Right atrium auricular region (tissue), 2 donors: ENCODE measurements around the gene SYNE2. TPM values are rescaled to one million over a fixed set of nuclear protein-coding genes. Genes with fewer than 3 reads are reported as not detected.
"Not testable (repeated sequence)": the region's sequence is repeated elsewhere in the genome, so short reads cannot be mapped to it uniquely, and the experiment has no call there.

ENCODE experiments used
- DNase-seq: peaks from one replicate; pipeline ENCODE4 v3.0.0-alpha.2; 2019; ENCODE audit warnings: low spot score
- H3K27ac ChIP-seq, 2 donors: fragments of 200-600 bp; sonication (generic); 1 replicate in 1 of 2; 2 replicates in 1 of 2; pipeline ENCODE4 v1.5.1; 2016 to 2019
- H3K27me3 ChIP-seq, 2 donors: fragments of 200-600 bp; sonication (generic); one replicate each; pipeline versions ENCODE4 v1.5.1 to v1.6.0; 2017 to 2019
- H3K36me3 ChIP-seq: fragments of 200-600 bp; sonication (generic); one replicate; pipeline ENCODE4 v1.5.1; 2016
- H3K4me1 ChIP-seq, 2 donors: fragments of 200-600 bp; sonication (generic); one replicate each; pipeline versions ENCODE4 v1.5.1 to v1.6.0; 2017 to 2019
- H3K4me3 ChIP-seq, 2 donors: fragments of 200-600 bp; sonication (generic); 1 replicate in 1 of 2; 2 replicates in 1 of 2; pipeline ENCODE4 v1.5.1; 2017 to 2019; ENCODE audit warnings: mild to moderate bottlenecking in 1 of 2, moderate library complexity in 1 of 2
- H3K9me3 ChIP-seq, 2 donors: fragments of 200-600 bp; sonication (generic); one replicate each; pipeline ENCODE4 v1.5.1; 2019
- total RNA-seq, 2 donors: library from RNA; depleted of rRNA; stranded (reverse); fragments of >200 nt; gene quantifications; one replicate each; pipeline ENCODE4 v1.1.0, GENCODE V29; 2016
- TF ChIP-seq, protein P1 (sequence below), 2 donors: fragments of 200-600 bp; sonication (generic); IDR thresholded peaks; one replicate each; pipeline ENCODE4 v1.5.1; 2019; ENCODE audit warnings: antibody characterized with exemption in 2 of 2

SYNE2 gene, protein sequence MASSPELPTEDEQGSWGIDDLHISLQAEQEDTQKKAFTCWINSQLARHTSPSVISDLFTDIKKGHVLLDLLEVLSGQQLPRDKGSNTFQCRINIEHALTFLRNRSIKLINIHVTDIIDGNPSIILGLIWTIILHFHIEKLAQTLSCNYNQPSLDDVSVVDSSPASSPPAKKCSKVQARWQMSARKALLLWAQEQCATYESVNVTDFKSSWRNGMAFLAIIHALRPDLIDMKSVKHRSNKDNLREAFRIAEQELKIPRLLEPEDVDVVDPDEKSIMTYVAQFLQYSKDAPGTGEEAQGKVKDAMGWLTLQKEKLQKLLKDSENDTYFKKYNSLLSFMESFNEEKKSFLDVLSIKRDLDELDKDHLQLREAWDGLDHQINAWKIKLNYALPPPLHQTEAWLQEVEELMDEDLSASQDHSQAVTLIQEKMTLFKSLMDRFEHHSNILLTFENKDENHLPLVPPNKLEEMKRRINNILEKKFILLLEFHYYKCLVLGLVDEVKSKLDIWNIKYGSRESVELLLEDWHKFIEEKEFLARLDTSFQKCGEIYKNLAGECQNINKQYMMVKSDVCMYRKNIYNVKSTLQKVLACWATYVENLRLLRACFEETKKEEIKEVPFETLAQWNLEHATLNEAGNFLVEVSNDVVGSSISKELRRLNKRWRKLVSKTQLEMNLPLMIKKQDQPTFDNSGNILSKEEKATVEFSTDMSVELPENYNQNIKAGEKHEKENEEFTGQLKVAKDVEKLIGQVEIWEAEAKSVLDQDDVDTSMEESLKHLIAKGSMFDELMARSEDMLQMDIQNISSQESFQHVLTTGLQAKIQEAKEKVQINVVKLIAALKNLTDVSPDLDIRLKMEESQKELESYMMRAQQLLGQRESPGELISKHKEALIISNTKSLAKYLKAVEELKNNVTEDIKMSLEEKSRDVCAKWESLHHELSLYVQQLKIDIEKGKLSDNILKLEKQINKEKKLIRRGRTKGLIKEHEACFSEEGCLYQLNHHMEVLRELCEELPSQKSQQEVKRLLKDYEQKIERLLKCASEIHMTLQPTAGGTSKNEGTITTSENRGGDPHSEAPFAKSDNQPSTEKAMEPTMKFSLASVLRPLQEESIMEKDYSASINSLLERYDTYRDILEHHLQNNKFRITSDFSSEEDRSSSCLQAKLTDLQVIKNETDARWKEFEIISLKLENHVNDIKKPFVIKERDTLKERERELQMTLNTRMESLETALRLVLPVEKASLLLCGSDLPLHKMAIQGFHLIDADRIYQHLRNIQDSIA (N-terminal part only)
- 100 to 1,000 TPM; 149 to 202 TPM for total RNA-seq

DNA sequence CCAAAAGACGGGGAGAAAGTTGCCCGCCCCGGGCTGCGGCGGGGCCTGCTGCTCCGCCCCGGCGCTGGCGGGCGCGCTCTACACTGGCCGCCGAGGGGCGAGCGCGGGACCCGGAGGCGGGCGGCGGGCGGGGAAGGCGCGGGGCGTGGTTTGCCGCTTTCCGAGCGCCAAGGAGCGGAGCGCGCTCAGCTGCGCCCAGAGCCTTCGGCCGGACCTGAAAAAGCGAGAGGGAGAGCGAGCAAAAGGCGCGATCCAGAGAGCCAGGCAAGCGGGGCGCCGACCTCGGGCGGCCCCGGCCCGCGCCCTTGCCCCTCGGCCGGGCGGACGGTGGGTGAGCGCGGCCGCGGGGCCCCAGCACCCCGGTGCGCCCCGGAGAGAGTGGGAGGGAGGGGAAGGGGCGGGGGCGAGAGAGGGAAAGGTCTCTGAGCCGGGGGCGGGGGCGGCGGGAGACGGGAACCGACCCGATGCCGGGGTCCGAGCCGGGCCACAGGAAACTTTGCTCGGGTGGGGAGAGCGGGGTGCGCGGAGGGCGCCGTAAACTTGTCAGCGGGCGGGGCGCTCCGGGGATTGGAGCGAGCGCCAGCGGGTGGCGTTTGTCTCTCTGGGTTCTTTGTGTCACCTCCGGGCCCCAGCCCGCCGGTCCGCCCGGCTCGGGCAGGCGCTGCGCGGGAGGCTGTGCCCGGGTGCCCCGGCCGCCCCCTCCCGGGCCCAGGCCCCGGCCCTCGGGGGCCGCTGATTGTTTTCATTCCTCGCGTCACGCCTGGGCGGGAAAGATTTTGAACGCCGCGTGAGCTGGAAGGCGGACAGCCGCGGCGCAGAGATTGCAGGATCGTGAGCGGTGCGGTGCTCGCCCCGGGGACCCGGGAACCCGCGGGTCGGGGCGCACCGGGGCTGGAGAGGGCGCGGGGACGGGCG is at the start of gene SYNE2:
TSS of gene SYNE2 (plus strand) at position 188 of the 915 bp plus-strand sequence. CDS start 56,145 bp downstream, outside the sequence.
- H3K4me3 ChIP-seq = peak within 1 kb of the TSS; percentile 56 to 87
- H3K4me1 ChIP-seq = peaks cover 0 to 44% of the 10 kb centered on the region in 2 donors
- H3K27ac ChIP-seq = peak within 1 kb of the TSS; percentile 86 to 91
- H3K27me3 ChIP-seq = no peaks in the 10 kb centered on the region
- no peak for DNase-seq
- TF ChIP-seq, protein P1, sequence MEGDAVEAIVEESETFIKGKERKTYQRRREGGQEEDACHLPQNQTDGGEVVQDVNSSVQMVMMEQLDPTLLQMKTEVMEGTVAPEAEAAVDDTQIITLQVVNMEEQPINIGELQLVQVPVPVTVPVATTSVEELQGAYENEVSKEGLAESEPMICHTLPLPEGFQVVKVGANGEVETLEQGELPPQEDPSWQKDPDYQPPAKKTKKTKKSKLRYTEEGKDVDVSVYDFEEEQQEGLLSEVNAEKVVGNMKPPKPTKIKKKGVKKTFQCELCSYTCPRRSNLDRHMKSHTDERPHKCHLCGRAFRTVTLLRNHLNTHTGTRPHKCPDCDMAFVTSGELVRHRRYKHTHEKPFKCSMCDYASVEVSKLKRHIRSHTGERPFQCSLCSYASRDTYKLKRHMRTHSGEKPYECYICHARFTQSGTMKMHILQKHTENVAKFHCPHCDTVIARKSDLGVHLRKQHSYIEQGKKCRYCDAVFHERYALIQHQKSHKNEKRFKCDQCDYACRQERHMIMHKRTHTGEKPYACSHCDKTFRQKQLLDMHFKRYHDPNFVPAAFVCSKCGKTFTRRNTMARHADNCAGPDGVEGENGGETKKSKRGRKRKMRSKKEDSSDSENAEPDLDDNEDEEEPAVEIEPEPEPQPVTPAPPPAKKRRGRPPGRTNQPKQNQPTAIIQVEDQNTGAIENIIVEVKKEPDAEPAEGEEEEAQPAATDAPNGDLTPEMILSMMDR (IDR thresholded peaks at IDR 0.05) = peak; percentile 28 to 58
- H3K36me3 ChIP-seq = no peaks in the 10 kb centered on the region
- no peaks in the 10 kb centered on the region for H3K9me3 ChIP-seq

DNA sequence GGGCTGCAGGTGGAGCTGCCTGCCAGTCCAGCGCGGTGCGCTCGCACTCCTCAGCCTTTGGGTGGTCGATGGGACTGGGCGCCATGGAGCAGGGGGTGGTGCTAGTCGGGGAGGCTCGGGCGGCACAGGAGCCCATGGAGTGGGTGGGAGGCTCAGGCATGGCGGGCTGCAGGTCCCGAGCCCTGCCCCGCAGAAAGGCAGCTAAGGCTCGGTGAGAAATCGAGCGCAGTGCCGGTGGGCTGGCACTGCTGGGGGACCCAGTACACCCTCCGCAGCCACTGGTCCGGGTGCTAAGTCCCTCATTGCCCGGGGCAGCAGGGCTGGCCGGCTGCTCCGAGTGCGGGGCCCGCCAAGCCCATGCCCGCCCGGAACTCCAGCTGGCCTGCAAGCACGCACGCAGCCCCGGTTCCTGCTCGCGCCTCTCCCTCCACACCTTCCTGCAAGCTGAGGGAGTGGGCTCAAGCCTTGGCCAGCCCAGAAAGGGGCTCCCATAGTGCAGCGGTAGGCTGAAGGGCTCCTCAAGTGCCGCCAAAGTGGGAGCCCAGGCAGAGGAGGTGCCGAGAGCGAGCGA is 49.5 kb upstream of the SYNE2 start:
- H3K4me1 ChIP-seq, DNase-seq, H3K9me3 ChIP-seq, H3K27me3 ChIP-seq, H3K36me3 ChIP-seq, H3K27ac ChIP-seq, H3K4me3 ChIP-seq: not testable (repeated sequence)

DNA sequence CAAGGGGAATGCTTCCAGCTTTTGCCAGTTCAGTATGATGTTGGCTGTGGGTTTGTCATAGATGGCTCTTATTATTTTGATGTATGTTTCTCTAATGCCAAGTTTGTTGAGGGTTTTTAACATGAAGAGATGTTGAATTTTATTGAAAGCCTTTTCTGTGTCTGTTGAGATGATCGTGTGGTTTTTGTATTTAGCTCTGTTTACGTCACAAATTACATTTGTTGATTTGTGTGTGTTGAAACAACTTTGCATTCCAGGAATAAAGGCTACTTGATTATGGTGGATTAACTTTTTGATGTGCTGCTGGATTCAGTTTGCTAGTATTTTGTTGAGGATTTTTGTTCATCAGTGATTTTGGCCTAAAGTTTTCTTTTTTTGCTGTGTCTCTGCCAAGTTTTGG is 46.7 kb upstream of the SYNE2 start:
- not testable (repeated sequence) for H3K36me3 ChIP-seq, H3K27ac ChIP-seq, H3K27me3 ChIP-seq, DNase-seq, H3K4me3 ChIP-seq, H3K4me1 ChIP-seq, H3K9me3 ChIP-seq

DNA sequence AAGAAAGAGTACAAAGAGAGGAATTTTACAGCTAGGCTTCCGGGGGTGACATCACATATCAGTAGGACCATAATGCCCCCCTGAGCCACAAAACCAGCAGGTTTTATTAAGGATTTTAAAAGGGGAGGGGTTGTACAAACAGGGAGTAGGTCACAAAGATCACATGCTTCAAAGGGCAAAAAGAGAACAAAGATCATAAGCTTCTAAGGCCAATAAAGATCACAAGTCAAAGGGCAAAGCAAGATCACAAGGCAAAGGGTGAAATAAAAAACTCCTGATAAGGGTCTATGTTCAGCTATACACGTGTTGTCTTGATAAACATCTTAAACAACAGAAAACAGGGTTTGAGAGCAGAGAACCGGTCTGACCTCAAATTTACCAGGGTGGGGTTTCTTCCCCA is 41.1 kb upstream of the SYNE2 start:
- not testable (repeated sequence) for H3K4me3 ChIP-seq, H3K36me3 ChIP-seq, H3K27ac ChIP-seq, H3K4me1 ChIP-seq, DNase-seq, H3K27me3 ChIP-seq
- peaks cover 0 to 13% of the 10 kb centered on the region in 2 donors for H3K9me3 ChIP-seq

DNA sequence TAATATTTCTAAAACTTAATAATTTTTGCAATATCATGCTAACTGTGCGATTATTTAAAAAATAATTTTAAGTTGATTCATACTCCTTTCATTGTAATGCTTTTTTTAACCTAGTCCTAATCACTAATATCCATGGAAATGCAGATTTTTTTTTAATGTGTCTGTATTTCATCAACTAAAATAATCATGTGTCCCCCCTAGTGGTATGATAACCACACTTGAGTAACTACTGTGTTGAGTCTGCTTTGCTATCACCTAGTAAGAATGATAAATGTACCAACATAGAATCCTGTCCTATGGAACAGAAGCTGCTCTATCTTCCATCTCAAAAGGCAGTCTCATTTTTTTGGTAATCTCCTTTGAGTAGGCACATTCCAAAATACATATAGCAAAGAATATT is 19.1 kb upstream of the SYNE2 start:
- H3K36me3 ChIP-seq = no peaks in the 10 kb centered on the region
- TF ChIP-seq, protein P1 (IDR thresholded peaks at IDR 0.05) = no peak
- DNase-seq = no peak
- H3K27me3 ChIP-seq = no peaks in the 10 kb centered on the region
- H3K4me3 ChIP-seq = no peak overlapping the region
- H3K9me3 ChIP-seq = no peaks in the 10 kb centered on the region
- no peak overlapping the region for H3K27ac ChIP-seq
- no peaks in the 10 kb centered on the region for H3K4me1 ChIP-seq

DNA sequence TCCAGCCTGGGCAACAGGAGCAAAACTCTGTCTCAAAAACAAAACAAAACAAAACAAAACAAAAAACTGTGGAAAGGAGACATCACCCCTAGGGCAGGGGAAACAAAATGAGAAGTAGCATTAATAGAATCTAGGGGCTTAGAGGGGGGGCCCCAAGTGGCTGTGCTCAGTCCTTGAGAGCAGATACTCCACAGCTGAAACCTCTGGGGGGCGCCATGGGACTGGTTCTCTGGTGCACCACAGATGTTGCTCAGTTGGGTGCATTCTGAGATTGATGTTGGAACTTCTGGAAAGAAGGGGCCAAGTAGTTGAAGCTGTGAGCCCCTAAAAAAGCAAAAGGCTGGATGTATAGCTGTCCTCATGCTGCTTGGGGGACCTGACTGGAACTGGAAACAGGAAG is 11.8 kb upstream of the SYNE2 start:
- no peaks in the 10 kb centered on the region for H3K36me3 ChIP-seq
- H3K27ac ChIP-seq = no peak overlapping the region
- H3K4me3 ChIP-seq = no peak overlapping the region
- TF ChIP-seq, protein P1 (IDR thresholded peaks at IDR 0.05) = no peak
- H3K9me3 ChIP-seq = peaks cover 0 to 24% of the 10 kb centered on the region in 2 donors
- H3K4me1 ChIP-seq = no peaks in the 10 kb centered on the region
- H3K27me3 ChIP-seq = no peaks in the 10 kb centered on the region
- no peak for DNase-seq
